HepG2 (cell line): Measurements from ENCODE around the gene CHST6. TPM values are rescaled to one million over a fixed set of nuclear protein-coding genes. Genes with fewer than 3 reads are reported as not detected.

Source experiments
- ATAC-seq: fragments of 200-7000 bp; cut with Tn5 transposase; 3 replicates; pipeline ENCODE4 v1.9.1; 2020; ENCODE audit warnings: mild to moderate bottlenecking, moderate library complexity
- BruUV-seq: library from RNA; stranded (reverse); fragments of 400-500 nt; replicated peaks from 2 replicates; lab custom pipeline; 2021; lab: Mats Ljungman, UMichigan
- CTCF ChIA-PET: fragments of 300-600 bp; formaldehyde crosslinking; extraction: SDS; loops from one replicate; lab custom pipeline; 2021; ENCODE audit warnings: low total read pairs, inconsistent platforms, low intra/inter-chr PET ratio; lab: Yijun Ruan, JAX
- POLR2A ChIA-PET: fragments of 350-600 bp; sonication (Branson Sonifier 250); formaldehyde crosslinking; loops from one replicate; lab custom pipeline; 2020; ENCODE audit warnings: antibody characterized with exemption, inconsistent platforms; lab: Yijun Ruan, JAX
- DNase-seq: peaks from one replicate; pipeline ENCODE4 v3.0.0-alpha.2; 2015; ENCODE audit warnings: low spot score
- FAIRE-seq: peaks from 3 replicates; lab custom pipeline; 2011; peaks lifted over from hg19 to GRCh38; lab: Jason Lieb, UNC
- H2AFZ ChIP-seq: one replicate; pipeline ENCODE4 v1.6.1; 2011; ENCODE audit warnings: low read length, inconsistent platforms
- H3K27ac ChIP-seq: fragments of 300-600 bp; 3 replicates; pipeline ENCODE4 v1.8.0; 2011; ENCODE audit warnings: mixed run types, mild to moderate bottlenecking, mixed read lengths, low read length, inconsistent platforms; ENCODE audit not compliant: insufficient read depth; ENCODE audit errors: extremely low read length
- H3K27me3 ChIP-seq, 2 experiments: fragments of 200-600 bp in 1 of 2; 2 replicates in 1 of 2; 3 replicates in 1 of 2; pipeline versions ENCODE4 v1.6.0 to v1.8.0; 2011; ENCODE audit warnings: low read length in 2 of 2, mild to moderate bottlenecking in 2 of 2, moderate library complexity in 2 of 2, inconsistent platforms in 1 of 2; ENCODE audit not compliant: insufficient read depth in 2 of 2, control insufficient read depth in 1 of 2
- H3K36me3 ChIP-seq, 2 experiments: fragments of 200-600 bp in 1 of 2; replicated peaks in 1 of 2; 2 replicates in 1 of 2; 3 replicates in 1 of 2; pipeline versions ENCODE4 v1.5.1 to v1.8.0; 2011; ENCODE audit warnings: low read length in 2 of 2, inconsistent platforms in 1 of 2; ENCODE audit not compliant: insufficient read depth in 2 of 2, control insufficient read depth in 1 of 2
- H3K4me1 ChIP-seq: 2 replicates; pipeline ENCODE4 v1.5.1; 2012; ENCODE audit warnings: low read length, inconsistent platforms; ENCODE audit not compliant: insufficient read depth
- H3K4me2 ChIP-seq: 2 replicates; pipeline ENCODE4 v1.6.0; 2011; ENCODE audit warnings: low read depth, low read length, inconsistent platforms
- H3K4me3 ChIP-seq, 3 experiments: fragments of 200-600 bp in 1 of 3; sonication (generic), shearing (Covaris generic) in 1 of 3; replicated peaks in 1 of 3; 2 replicates each; pipeline ENCODE4 v1.5.1; 2011 to 2016; ENCODE audit warnings: low read length in 3 of 3, inconsistent platforms in 2 of 3, low read depth in 2 of 3, mild to moderate bottlenecking in 2 of 3, control low read depth in 1 of 3, mixed read lengths in 1 of 3; ENCODE audit not compliant: insufficient read depth in 1 of 3
- H3K79me2 ChIP-seq: one replicate; pipeline ENCODE4 v1.6.1; 2011; ENCODE audit warnings: low read length, inconsistent platforms; ENCODE audit not compliant: insufficient read depth
- H3K9ac ChIP-seq: 2 replicates; pipeline ENCODE4 v1.6.0; 2011; ENCODE audit warnings: mild to moderate bottlenecking, low read depth, low read length, inconsistent platforms; ENCODE audit not compliant: insufficient read depth
- H3K9me3 ChIP-seq: 2 replicates; pipeline ENCODE4 v1.5.1; 2012; ENCODE audit warnings: mild to moderate bottlenecking, low read length
- H4K20me1 ChIP-seq: 2 replicates; pipeline ENCODE4 v1.6.0; 2011; ENCODE audit warnings: inconsistent platforms, mild to moderate bottlenecking, low read length, moderate library complexity; ENCODE audit not compliant: insufficient read depth
- GABPB1 ChIP-seq: IDR thresholded peaks from 2 replicates; pipeline ENCODE4 v1.6.1; 2016; ENCODE audit warnings: mild to moderate bottlenecking, missing genetic modification reagents, moderate library complexity, missing compliant biosample characterization
- TEF ChIP-seq: sonication (generic); formaldehyde crosslinking; IDR thresholded peaks from 2 replicates; pipeline ENCODE4 v1.5.0; 2020; ENCODE audit warnings: missing genetic modification reagents
- TSC22D2 ChIP-seq: sonication (generic); formaldehyde crosslinking; IDR thresholded peaks from 2 replicates; pipeline ENCODE4 v1.5.1; 2020; ENCODE audit warnings: missing genetic modification reagents, mild to moderate bottlenecking, borderline replicate concordance
- ZNF431 ChIP-seq: sonication (generic); formaldehyde crosslinking; IDR thresholded peaks from 2 replicates; pipeline ENCODE4 v1.9.0; 2022; ENCODE audit warnings: missing genetic modification reagents, low read depth, mild to moderate bottlenecking, borderline replicate concordance
- ZNF574 ChIP-seq: sonication (generic); formaldehyde crosslinking; IDR thresholded peaks from 2 replicates; pipeline ENCODE4 v1.4.0; 2020; ENCODE audit warnings: missing genetic modification reagents
- ZZZ3 ChIP-seq: sonication (generic); formaldehyde crosslinking; IDR thresholded peaks from 2 replicates; pipeline ENCODE4 v1.4.0; 2020; ENCODE audit warnings: missing genetic modification reagents, mild to moderate bottlenecking, borderline replicate concordance
- WGBS: methylation state at CpG from one replicate; pipeline ENCODE4 v1.1.6; 2017; ENCODE audit warnings: low lambda C conversion rate; 5-methylcytosine and 5-hydroxymethylcytosine counted together
- in situ Hi-C: cut with HindIII; loops from 2 replicates; pipeline ENCODE4 v1.10.0; 2017; ENCODE audit warnings: low pct_unique_long_range_greater_than_20kb; ENCODE audit not compliant: extremely low pct_ligation_motif_present
- intact Hi-C: fragments of 100-400 bp; cut with micrococcal nuclease; formaldehyde crosslinking; loops from one replicate; pipeline ENCODE4 v1.10.0; 2022; ENCODE audit not compliant: unreplicated experiment
- polyA plus RNA-seq, 8 experiments: library from polyadenylated mRNA; depleted of rRNA in 3 of 8; stranded (reverse) in 7 of 8; unstranded in 1 of 8; fragments of >200 nt; fragmentation: Illumina TruSeq in 4 of 8; extraction: Trizol in 4 of 8; gene quantifications; 2 replicates each; pipeline versions ENCODE4 v1.2.1 to v1.2.3, GENCODE V29; 2011 to 2016; ENCODE audit warnings: low read depth in 4 of 8, missing spikeins in 1 of 8, mixed read lengths in 1 of 8; ENCODE audit not compliant: insufficient read depth in 1 of 8
- total RNA-seq, 5 experiments: library from RNA; depleted of rRNA; stranded (reverse); fragments of >200 nt; fragmentation: Illumina TruSeq; extraction: Trizol; gene quantifications; 2 replicates each; pipeline ENCODE4 v1.2.3, GENCODE V29; 2016; ENCODE audit warnings: low read depth in 1 of 5

The CHST6 gene
- total and polyA plus RNA-seq, 2 of the 13 experiments (the other 11 are each of a cell fraction or from before 2014, with no cell fraction given) = 0.18 to 0.91 TPM

GRCh38 chr16:75532142-75532765 is 37.0 kb upstream of the CHST6 start (continued):
- TF ChIP-seq ZNF574 = no peak
- TF ChIP-seq TEF = no peak
- TF ChIP-seq TSC22D2 (CRISPR knock-in tag) = no peak
- TF ChIP-seq GABPB1 = no peak

GRCh38 chr16:75529959-75530358 is 34.7 kb upstream of the CHST6 start:
- H3K9ac ChIP-seq = no peak overlapping the region
- no peak for DNase-seq
- ATAC-seq = no peak
- no peaks in the 10 kb centered on the region for H3K79me2 ChIP-seq
- no peaks in the 10 kb centered on the region for H3K36me3 ChIP-seq
- no peak overlapping the region for H2AFZ ChIP-seq
- ChIA-PET POLR2A (no interaction called here), CTCF (no interaction called here)
- BruUV-seq = no TSS peak
- WGBS = 87% methylated on average over 28 of the region's 29 CpGs
- H3K27me3 ChIP-seq = peaks cover 0 to 1% of the 10 kb centered on the region in 2 experiments; a peak in 1 of 5 replicates
- H4K20me1 ChIP-seq = no peaks in the 10 kb centered on the region
- FAIRE-seq = no peak
- in situ Hi-C loops (no loop called here), intact Hi-C loops (no loop called here)
- no peaks in the 10 kb centered on the region for H3K9me3 ChIP-seq
- H3K4me2 ChIP-seq = no peak overlapping the region
- H3K4me3 ChIP-seq = no peak overlapping the region
- TF ChIP-seq ZNF431 (no peak), ZZZ3 (CRISPR knock-in tag) (no peak)
- H3K27ac ChIP-seq = no peak overlapping the region
- H3K4me1 ChIP-seq = peaks cover 18% of the 10 kb centered on the region
